ENCODE results near the gene FUNDC2. TPM values are rescaled to one million over a fixed set of nuclear protein-coding genes. Genes with fewer than 3 reads are reported as not detected.

The FUNDC2 gene
- total and polyA plus RNA-seq, 10 of the 15 experiments (the other 5 are each of a cell fraction or from before 2014, with no cell fraction given) = 70.5 to 353 (median 165) TPM

GRCh38 chrX:155056471-155056870 is 29.8 kb downstream of the FUNDC2 start:
- ChIA-PET SMC1A (ENCODE audit: uncharacterized antibody, unreplicated experiment) (interaction anchor here (0.6 to 5.2 kb wide), 14 partner anchors 9 to 139 kb away, joined by 3 to 145 read pairs (median 4); partner anchors contain the start of genes F8 and FUNDC2), RAD21 (ENCODE audit: unreplicated experiment) (interaction anchor here (1.0 to 3.4 kb wide), 8 partner anchors 10 to 138 kb away, joined by 4 to 29 read pairs (median 10); no protein-coding TSS in a partner anchor), CTCF (interaction anchor here (0.8 to 6.4 kb wide), 18 partner anchors 8 to 230 kb away, joined by 3 to 181 read pairs (median 4); partner anchors contain the start of gene FUNDC2), POLR2A (interaction anchor here (0.6 kb wide), 1 partner anchor 507 kb away, joined by 4 read pairs; no protein-coding TSS in a partner anchor)
- Histone ChIP-seq H2AFZ (ENCODE audit: control insufficient read depth, low read depth, low read length) (no peak overlapping the region), H3K36me3 (ENCODE audit: control insufficient read depth in 2 of 2, insufficient read depth in 2 of 2, low read length in 1 of 2) (no peaks in the 10 kb centered on the region; a peak in 2 of 4 replicates), H3K9me3 (replicated peaks; ENCODE audit: control insufficient read depth, insufficient read depth, low read length) (no peaks in the 10 kb centered on the region), H3K27me3 (replicated peaks in 1 of 2; ENCODE audit: control insufficient read depth in 2 of 2, insufficient read depth in 2 of 2, low read length in 1 of 2) (no peaks in the 10 kb centered on the region), H4K20me1 (ENCODE audit: control insufficient read depth, insufficient read depth) (no peaks in the 10 kb centered on the region), H3K4me1 (ENCODE audit: control insufficient read depth, insufficient read depth, low read length) (no peaks in the 10 kb centered on the region; the same call in 1 of the 2 replicates), H3K79me2 (ENCODE audit: control insufficient read depth, insufficient read depth, low read length) (no peaks in the 10 kb centered on the region), H3K27ac (ENCODE audit: control insufficient read depth, insufficient read depth) (no peak overlapping the region; the same call in 1 of the 2 replicates), H3K4me3 (no peak overlapping the region), H3K4me2 (ENCODE audit: control insufficient read depth, insufficient read depth) (no peak overlapping the region), H3K9ac (ENCODE audit: control insufficient read depth, insufficient read depth, low read length) (no peak overlapping the region)
- in situ Hi-C loops (cut with MboI) = loop anchor here (5.0 kb wide), 1 partner anchor 74 kb away; no protein-coding TSS in a partner anchor
- 54% methylated on average over 1 of the region's 1 CpG for WGBS (ENCODE audit: insufficient coverage, insufficient replicate concordance, low lambda C conversion rate, missing lambda C conversion rate)
- TF ChIP-seq SRF (IDR thresholded peaks at IDR 0.05; ENCODE audit: low read depth in 2 of 2, low read length in 2 of 2) = peak; percentile 44 to 88; a peak in 3 of 4 replicates
- TF ChIP-seq WRNIP1 (IDR thresholded peaks at IDR 0.05; ENCODE audit: borderline replicate concordance, low read depth, low read length) = no peak
- FAIRE-seq (no peak), DNase-seq (ENCODE audit: low read depth, low spot score) (no peak), ATAC-seq (peak; percentile 45)
- intact Hi-C loops (cut with micrococcal nuclease; ENCODE audit: unreplicated experiment) = loop anchor here (2.0 to 5.0 kb wide), 2 partner anchors 30 to 139 kb away; partner anchors contain the start of gene FUNDC2
- no TSS peak for BruUV-seq (replicated peaks)

- peak overlapping the region; percentile 76 for H2AFZ ChIP-seq (ENCODE audit: control insufficient read depth, low read depth, low read length)
- no peak overlapping the region; the same call in 1 of the 2 replicates for H3K27ac ChIP-seq (ENCODE audit: control insufficient read depth, insufficient read depth)
- H3K27me3 ChIP-seq (replicated peaks in 1 of 2; ENCODE audit: control insufficient read depth in 2 of 2, insufficient read depth in 2 of 2, low read length in 1 of 2) = no peaks in the 10 kb centered on the region
- ChIA-PET RAD21 (ENCODE audit: unreplicated experiment) (interaction anchor here (1.0 to 3.4 kb wide), 8 partner anchors 11 to 139 kb away, joined by 4 to 29 read pairs (median 10); no protein-coding TSS in a partner anchor), CTCF (interaction anchor here (0.8 to 6.4 kb wide), 18 partner anchors 8 to 230 kb away, joined by 3 to 181 read pairs (median 4); partner anchors contain the start of gene FUNDC2), SMC1A (ENCODE audit: uncharacterized antibody, unreplicated experiment) (interaction anchor here (0.6 to 5.2 kb wide), 12 partner anchors 10 to 139 kb away, joined by 3 to 145 read pairs (median 4); partner anchors contain the start of genes F8 and FUNDC2), POLR2A (interaction anchor here (0.6 kb wide), 1 partner anchor 508 kb away, joined by 4 read pairs; no protein-coding TSS in a partner anchor)
- no TSS peak for BruUV-seq (replicated peaks)
- 21% methylated on average over 22 of the region's 25 CpGs for WGBS (ENCODE audit: insufficient coverage, insufficient replicate concordance, low lambda C conversion rate, missing lambda C conversion rate)
- ATAC-seq (peak; percentile 95), FAIRE-seq (no peak), DNase-seq (ENCODE audit: low read depth, low spot score) (peak; percentile 24)
- H3K4me2 ChIP-seq (ENCODE audit: control insufficient read depth, insufficient read depth) = peak overlapping the region; percentile 78
- no peaks in the 10 kb centered on the region; the same call in 1 of the 2 replicates for H3K4me1 ChIP-seq (ENCODE audit: control insufficient read depth, insufficient read depth, low read length)
- no peaks in the 10 kb centered on the region; a peak in 2 of 4 replicates for H3K36me3 ChIP-seq (ENCODE audit: control insufficient read depth in 2 of 2, insufficient read depth in 2 of 2, low read length in 1 of 2)
- no peaks in the 10 kb centered on the region for H3K9me3 ChIP-seq (replicated peaks; ENCODE audit: control insufficient read depth, insufficient read depth, low read length)
- in situ Hi-C loops (cut with MboI) = loop anchor here (5.0 kb wide), 1 partner anchor 75 kb away; no protein-coding TSS in a partner anchor
- peak overlapping the region; percentile 24; the same call in 1 of the 2 replicates for H3K4me3 ChIP-seq
- intact Hi-C loops (cut with micrococcal nuclease; ENCODE audit: unreplicated experiment) = loop anchor here (1.0 to 5.0 kb wide), 4 partner anchors 30 to 140 kb away; partner anchors contain the start of gene FUNDC2
- no peaks in the 10 kb centered on the region for H3K79me2 ChIP-seq (ENCODE audit: control insufficient read depth, insufficient read depth, low read length)
- H3K9ac ChIP-seq (ENCODE audit: control insufficient read depth, insufficient read depth, low read length) = no peak overlapping the region
- H4K20me1 ChIP-seq (ENCODE audit: control insufficient read depth, insufficient read depth) = no peaks in the 10 kb centered on the region
- no peak for TF ChIP-seq PKNOX1 (IDR thresholded peaks at IDR 0.05)
- TF ChIP-seq IKZF2 (IDR thresholded peaks at IDR 0.05) = peak; percentile 26 to 27; a peak in 2 of 4 replicates
- TF ChIP-seq CREB1 (IDR thresholded peaks at IDR 0.05; ENCODE audit: low read depth) = peak; percentile 62; the same call in 1 of the 2 replicates
- 0 out of 3 replicates have a peak, but pooled peaks have one; percentile 15 for TF ChIP-seq POU2F2 (IDR thresholded peaks at IDR 0.05; ENCODE audit: borderline replicate concordance, low read depth, low read length)
- 0 out of 2 replicates have a peak, but pooled peaks have one; percentile 35 for TF ChIP-seq RFX5 (IDR thresholded peaks at IDR 0.05; ENCODE audit: low read depth, low read length)
- no peak for TF ChIP-seq GATAD2B (conservative IDR thresholded peaks at IDR 0.05; ENCODE audit: low read depth)
- TF ChIP-seq RUNX3 (IDR thresholded peaks at IDR 0.05; ENCODE audit: low read length) = peak; percentile 39; the same call in 1 of the 2 replicates
- TF ChIP-seq ATF3 (IDR thresholded peaks at IDR 0.05; ENCODE audit: borderline replicate concordance, extremely low read depth, low read depth, low read length) = no peak
- TF ChIP-seq RBBP5 (conservative IDR thresholded peaks at IDR 0.05) = no peak
- 0 out of 2 replicates have a peak, but pooled peaks have one; percentile 47 for TF ChIP-seq POLR2AphosphoS5 (IDR thresholded peaks at IDR 0.05; ENCODE audit: low read length)
Observed at GRCh38 chrX:155056877-155057792, 30.5 kb downstream of the FUNDC2 start.
